Ishikawa (cell line): Measurements from ENCODE around the gene AFF2.

ENCODE experiments used
- CEBPB ChIP-seq: IDR thresholded peaks from 2 replicates; pipeline ENCODE4 v1.6.1; 2012
- CREB1 ChIP-seq: IDR thresholded peaks from 2 replicates; pipeline ENCODE4 v1.6.1; 2012; ENCODE audit warnings: low read depth
- EGR1 ChIP-seq: IDR thresholded peaks from 2 replicates; pipeline ENCODE4 v1.6.1; 2012
- EP300 ChIP-seq: IDR thresholded peaks from 2 replicates; pipeline ENCODE4 v1.6.1; 2012; ENCODE audit warnings: borderline replicate concordance
- FOXM1 ChIP-seq: IDR thresholded peaks from 2 replicates; pipeline ENCODE4 v1.6.1; 2012; ENCODE audit warnings: low read depth, borderline replicate concordance
- NFIC ChIP-seq: IDR thresholded peaks from 2 replicates; pipeline ENCODE4 v1.6.1; 2012
- RAD21 ChIP-seq: IDR thresholded peaks from 2 replicates; pipeline ENCODE4 v1.6.1; 2012; ENCODE audit warnings: low read depth
- TAF1 ChIP-seq: IDR thresholded peaks from 2 replicates; pipeline ENCODE4 v1.6.1; 2012; ENCODE audit warnings: low read depth, mild to moderate bottlenecking
- TCF12 ChIP-seq: IDR thresholded peaks from 2 replicates; pipeline ENCODE4 v1.6.1; 2012; ENCODE audit warnings: low read depth
- TEAD4 ChIP-seq: IDR thresholded peaks from 2 replicates; pipeline ENCODE4 v1.6.1; 2012
- USF1 ChIP-seq: IDR thresholded peaks from 2 replicates; pipeline ENCODE4 v1.6.1; 2012
- ZBTB7A ChIP-seq: IDR thresholded peaks from 2 replicates; pipeline ENCODE4 v1.6.1; 2012; ENCODE audit warnings: low read depth
- TF ChIP-seq, protein P1 (sequence below): IDR thresholded peaks from 2 replicates; pipeline ENCODE4 v1.6.1; 2012; ENCODE audit warnings: low read depth, mild to moderate bottlenecking
- TF ChIP-seq, protein P2 (sequence below): IDR thresholded peaks from 2 replicates; pipeline ENCODE4 v1.6.1; 2012

Gene AFF2

DNA sequence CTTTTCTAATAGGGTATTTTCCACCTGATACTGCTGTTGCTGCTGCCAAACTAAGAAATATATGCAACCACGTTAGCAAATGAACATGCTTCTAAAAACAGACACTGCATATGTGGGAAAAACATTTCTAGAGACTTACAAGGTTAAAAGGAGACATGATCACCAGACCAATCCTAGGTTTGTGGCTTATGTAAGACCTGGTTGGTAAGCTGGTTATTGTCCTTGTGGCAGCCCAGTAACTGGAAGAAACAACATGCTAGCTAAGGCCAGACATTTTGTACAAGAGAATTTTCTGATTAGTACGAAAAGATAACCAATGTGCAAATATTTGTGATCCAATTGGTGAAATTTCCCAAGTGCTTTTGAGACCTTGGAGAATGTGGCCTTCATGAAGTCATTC lies 112.0 kb downstream of the AFF2 start:
- TF ChIP-seq, protein P1, sequence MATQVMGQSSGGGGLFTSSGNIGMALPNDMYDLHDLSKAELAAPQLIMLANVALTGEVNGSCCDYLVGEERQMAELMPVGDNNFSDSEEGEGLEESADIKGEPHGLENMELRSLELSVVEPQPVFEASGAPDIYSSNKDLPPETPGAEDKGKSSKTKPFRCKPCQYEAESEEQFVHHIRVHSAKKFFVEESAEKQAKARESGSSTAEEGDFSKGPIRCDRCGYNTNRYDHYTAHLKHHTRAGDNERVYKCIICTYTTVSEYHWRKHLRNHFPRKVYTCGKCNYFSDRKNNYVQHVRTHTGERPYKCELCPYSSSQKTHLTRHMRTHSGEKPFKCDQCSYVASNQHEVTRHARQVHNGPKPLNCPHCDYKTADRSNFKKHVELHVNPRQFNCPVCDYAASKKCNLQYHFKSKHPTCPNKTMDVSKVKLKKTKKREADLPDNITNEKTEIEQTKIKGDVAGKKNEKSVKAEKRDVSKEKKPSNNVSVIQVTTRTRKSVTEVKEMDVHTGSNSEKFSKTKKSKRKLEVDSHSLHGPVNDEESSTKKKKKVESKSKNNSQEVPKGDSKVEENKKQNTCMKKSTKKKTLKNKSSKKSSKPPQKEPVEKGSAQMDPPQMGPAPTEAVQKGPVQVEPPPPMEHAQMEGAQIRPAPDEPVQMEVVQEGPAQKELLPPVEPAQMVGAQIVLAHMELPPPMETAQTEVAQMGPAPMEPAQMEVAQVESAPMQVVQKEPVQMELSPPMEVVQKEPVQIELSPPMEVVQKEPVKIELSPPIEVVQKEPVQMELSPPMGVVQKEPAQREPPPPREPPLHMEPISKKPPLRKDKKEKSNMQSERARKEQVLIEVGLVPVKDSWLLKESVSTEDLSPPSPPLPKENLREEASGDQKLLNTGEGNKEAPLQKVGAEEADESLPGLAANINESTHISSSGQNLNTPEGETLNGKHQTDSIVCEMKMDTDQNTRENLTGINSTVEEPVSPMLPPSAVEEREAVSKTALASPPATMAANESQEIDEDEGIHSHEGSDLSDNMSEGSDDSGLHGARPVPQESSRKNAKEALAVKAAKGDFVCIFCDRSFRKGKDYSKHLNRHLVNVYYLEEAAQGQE = no peak
- TF ChIP-seq USF1 (no peak), EGR1 (no peak), NFIC (no peak), CEBPB (no peak), CREB1 (no peak), ZBTB7A (no peak)
- TF ChIP-seq, protein P2, sequence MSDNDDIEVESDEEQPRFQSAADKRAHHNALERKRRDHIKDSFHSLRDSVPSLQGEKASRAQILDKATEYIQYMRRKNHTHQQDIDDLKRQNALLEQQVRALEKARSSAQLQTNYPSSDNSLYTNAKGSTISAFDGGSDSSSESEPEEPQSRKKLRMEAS = no peak

- TF ChIP-seq, protein P1 = no peak
- no peak for TF ChIP-seq TCF12
- no peak for TF ChIP-seq USF1
- TF ChIP-seq FOXM1 = no peak
- TF ChIP-seq CEBPB = no peak
- TF ChIP-seq RAD21 = no peak
- no peak for TF ChIP-seq EP300
- no peak for TF ChIP-seq TEAD4
- no peak for TF ChIP-seq ZBTB7A
Observed at GRCh38 chrX:148613636-148614035, 113.2 kb downstream of the AFF2 start.

DNA sequence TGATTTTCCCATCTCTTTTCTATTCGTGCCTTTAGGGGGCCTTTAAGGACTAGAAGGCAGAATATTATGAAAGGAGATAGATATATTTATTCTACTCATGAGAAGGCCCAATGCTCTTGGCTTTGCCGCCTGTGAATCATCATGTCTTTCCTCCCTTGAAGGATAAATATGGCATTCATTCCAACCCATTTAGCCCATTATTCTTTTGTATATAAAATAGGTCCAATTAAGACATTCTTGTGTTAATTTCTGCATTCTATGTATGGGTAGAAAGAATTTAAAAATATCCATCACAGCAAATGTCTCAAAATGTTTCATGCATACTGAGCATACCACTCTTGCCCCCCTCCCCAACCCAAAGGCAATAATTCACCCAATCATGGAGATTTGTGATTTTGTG lies 115.1 kb downstream of the AFF2 start:
- TF ChIP-seq NFIC (no peak), TEAD4 (no peak), CREB1 (no peak), EGR1 (no peak), ZBTB7A (no peak), EP300 (no peak), RAD21 (no peak), FOXM1 (no peak), TCF12 (no peak), CEBPB (no peak)
- TF ChIP-seq, protein P2 = no peak
- TF ChIP-seq, protein P1 = no peak

DNA sequence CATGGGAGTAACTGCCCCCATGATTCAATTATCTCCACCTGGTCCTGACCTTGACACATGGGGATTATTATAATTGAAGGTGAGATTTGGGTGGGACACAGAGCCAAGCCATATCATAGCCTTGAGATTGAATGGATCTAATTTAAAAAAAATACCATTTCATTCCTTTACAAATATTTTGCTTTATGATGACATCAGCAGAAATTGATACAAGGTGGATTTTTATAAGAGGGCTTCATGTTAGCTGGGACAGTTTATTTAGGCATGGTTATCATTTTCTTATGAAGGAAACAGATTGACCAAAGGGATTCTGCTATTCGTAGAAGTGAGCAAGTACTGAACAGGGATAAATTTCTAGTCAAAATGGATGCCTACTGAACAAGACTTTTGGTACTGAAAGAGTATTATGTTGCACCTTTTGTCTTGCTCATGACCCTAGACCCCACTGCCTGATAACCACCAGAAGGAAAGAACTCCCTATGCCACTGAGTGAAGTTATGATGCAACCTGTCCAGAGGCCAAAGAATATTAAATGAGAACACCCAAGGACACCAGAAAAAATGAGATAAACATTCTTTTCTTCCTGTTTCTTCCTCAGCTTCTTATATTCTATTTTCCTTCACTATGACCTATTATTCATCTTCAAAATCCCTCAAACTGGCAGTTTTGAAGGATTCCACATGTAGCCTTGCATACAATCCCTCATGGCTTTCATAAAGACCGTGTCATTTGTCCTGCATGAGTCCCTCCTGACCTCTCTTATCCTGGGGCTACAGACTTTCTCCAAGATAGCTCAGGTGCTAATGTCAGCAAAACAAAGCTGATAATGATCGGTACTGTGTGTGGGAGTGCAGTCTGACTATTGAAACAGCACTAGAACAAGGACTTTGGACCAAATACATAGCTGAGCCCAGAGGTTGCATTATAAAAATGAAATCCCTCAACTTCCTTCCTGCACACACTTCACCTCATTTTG lies 118.3 kb downstream of the AFF2 start:
- TF ChIP-seq TAF1 (no peak), NFIC (no peak), USF1 (no peak), FOXM1 (no peak), ZBTB7A (no peak), CREB1 (no peak), TEAD4 (no peak), CEBPB (no peak), TCF12 (no peak), EGR1 (no peak), EP300 (no peak)
- TF ChIP-seq, protein P2 = no peak
